Measurements from ENCODE around the gene KRTAP12-4.

DNA sequence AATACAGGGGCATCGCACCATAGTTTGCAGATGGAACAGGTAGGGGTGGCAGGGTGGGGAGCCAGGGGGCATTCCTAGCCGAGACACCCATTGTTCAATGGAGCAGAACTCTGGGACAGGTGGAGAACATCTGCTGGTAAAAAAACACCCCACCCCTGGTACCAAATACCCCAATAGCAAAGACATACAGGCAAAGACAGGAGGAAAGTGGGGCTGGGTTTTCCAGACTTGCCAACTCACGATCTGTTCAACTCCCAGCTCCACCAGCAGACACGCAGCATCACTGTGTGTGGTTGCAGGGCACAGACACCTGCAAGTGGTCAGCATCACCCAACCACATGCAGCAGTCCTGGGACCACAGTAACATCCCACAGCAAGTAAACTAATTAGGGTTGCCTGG, 42.9 kb downstream of the KRTAP12-4 start:
- TF ChIP-seq EZH2 (IDR thresholded peaks at IDR 0.05; ENCODE audit: insufficient read depth, low read length) (no peak), CTCF (IDR thresholded peaks at IDR 0.05; ENCODE audit: insufficient read depth, low read depth, low read length) (no peak)
